GM21619 (cell line): ENCODE data around the gene HIP1R.
"Not testable (repeated sequence)": the region's sequence is repeated elsewhere in the genome, so short reads cannot be mapped to it uniquely, and the experiment has no call there.

Experiments used
- ATAC-seq: cut with Tn5 transposase; IDR thresholded peaks from one replicate; pipeline ENCODE4 v1.9.1; 2021; ENCODE audit not compliant: unreplicated experiment

The HIP1R gene

GRCh38 chr12:122874081-122874480 is 38.8 kb downstream of the HIP1R start:
- no peak for ATAC-seq

GRCh38 chr12:122875590-122876220 is 40.4 kb downstream of the HIP1R start:
- ATAC-seq, result peak; percentile 38

- not testable (repeated sequence) for ATAC-seq
Observed at GRCh38 chr12:122876281-122876680, 41.0 kb downstream of the HIP1R start.

GRCh38 chr12:122876731-122877130 is 41.5 kb downstream of the HIP1R start:
- no peak for ATAC-seq

- ATAC-seq, result no peak
Observed at GRCh38 chr12:122878780-122879612, 43.7 kb downstream of the HIP1R start.

- no peak for ATAC-seq
Observed at GRCh38 chr12:122880155-122880667, 45.0 kb downstream of the HIP1R start.

GRCh38 chr12:122880668-122881067 is 45.4 kb downstream of the HIP1R start:
- no peak for ATAC-seq

- ATAC-seq, result no peak
Observed at GRCh38 chr12:122882908-122883558, 47.8 kb downstream of the HIP1R start.

GRCh38 chr12:122884091-122884826 is 49.0 kb downstream of the HIP1R start:
- no peak for ATAC-seq

GRCh38 chr12:122884860-122885259 is 49.6 kb downstream of the HIP1R start:
- ATAC-seq, result no peak

- no peak for ATAC-seq
Observed at GRCh38 chr12:122886161-122886560, 50.9 kb downstream of the HIP1R start.

- ATAC-seq, result peak; percentile 74
Observed at GRCh38 chr12:122886851-122887818, 51.9 kb downstream of the HIP1R start.

- peak; percentile 2 for ATAC-seq
Observed at GRCh38 chr12:122887819-122888212, 52.6 kb downstream of the HIP1R start.

GRCh38 chr12:122888232-122888752 is 53.0 kb downstream of the HIP1R start:
- no peak for ATAC-seq

- ATAC-seq, result no peak
Observed at GRCh38 chr12:122889761-122890520, 54.7 kb downstream of the HIP1R start.

GRCh38 chr12:122891661-122892525 is 56.6 kb downstream of the HIP1R start:
- ATAC-seq, result no peak

GRCh38 chr12:122892724-122893123 is 57.5 kb downstream of the HIP1R start:
- not testable (repeated sequence) for ATAC-seq
